ES-I3 (cell line): ENCODE results near the gene VIPR2.
"Not testable (repeated sequence)": the region's sequence is repeated elsewhere in the genome, so short reads cannot be mapped to it uniquely, and the experiment has no call there.

ENCODE experiments used
- H3K36me3 ChIP-seq: 2 replicates; pipeline ENCODE4 v1.6.1; 2013; ENCODE audit warnings: mild to moderate bottlenecking, low read length, control low read depth, moderate library complexity; ENCODE audit not compliant: insufficient read depth
- H3K4me1 ChIP-seq: 2 replicates; pipeline ENCODE4 v1.6.1; 2013; ENCODE audit warnings: mild to moderate bottlenecking, control low read depth, low read length; ENCODE audit not compliant: insufficient read depth
- H3K9ac ChIP-seq: 2 replicates; pipeline ENCODE4 v1.6.1; 2013; ENCODE audit warnings: low read depth, mild to moderate bottlenecking, low read length, moderate library complexity
- H3K9me3 ChIP-seq: 2 replicates; pipeline ENCODE4 v1.6.1; 2013; ENCODE audit warnings: mild to moderate bottlenecking, low read length, moderate library complexity; ENCODE audit not compliant: control insufficient read depth, insufficient read depth

VIPR2 gene, protein sequence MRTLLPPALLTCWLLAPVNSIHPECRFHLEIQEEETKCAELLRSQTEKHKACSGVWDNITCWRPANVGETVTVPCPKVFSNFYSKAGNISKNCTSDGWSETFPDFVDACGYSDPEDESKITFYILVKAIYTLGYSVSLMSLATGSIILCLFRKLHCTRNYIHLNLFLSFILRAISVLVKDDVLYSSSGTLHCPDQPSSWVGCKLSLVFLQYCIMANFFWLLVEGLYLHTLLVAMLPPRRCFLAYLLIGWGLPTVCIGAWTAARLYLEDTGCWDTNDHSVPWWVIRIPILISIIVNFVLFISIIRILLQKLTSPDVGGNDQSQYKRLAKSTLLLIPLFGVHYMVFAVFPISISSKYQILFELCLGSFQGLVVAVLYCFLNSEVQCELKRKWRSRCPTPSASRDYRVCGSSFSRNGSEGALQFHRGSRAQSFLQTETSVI

DNA sequence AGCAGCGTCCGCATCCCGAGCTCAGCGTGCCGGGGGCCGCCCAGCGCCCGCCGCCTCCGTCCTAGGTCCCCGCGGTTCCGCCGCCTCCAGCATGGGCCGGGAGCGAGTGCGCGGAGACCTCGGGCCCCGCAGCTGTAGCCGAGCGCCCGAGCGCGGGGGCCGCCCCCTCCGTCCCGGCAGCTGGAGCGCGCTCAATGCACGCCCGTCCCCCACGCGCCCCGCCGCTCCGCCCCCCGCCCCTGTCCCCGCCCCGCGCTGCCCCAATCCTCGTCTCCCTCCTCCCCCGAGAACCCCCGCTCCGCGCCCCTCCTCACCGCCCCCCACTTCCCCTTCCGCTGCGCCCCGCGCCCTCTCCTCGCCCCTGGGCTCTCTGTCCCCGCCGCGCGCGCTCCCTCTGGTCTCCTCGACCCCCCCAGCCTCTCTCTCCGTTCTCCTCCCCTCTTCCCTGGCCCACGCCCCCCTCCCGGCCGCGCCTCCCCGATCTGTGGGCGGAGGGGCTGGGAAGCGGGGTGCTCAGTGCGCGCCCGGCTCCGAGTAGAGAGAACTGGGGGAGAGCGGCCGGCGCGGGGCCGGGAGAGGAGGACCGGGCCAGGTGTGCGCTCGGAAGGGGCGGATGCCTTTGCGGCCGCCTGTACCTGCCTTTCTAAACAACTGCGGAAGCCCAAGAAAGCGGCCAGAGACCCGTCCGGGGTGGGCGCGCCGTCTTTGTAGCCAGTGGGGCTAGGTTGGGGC, at the start of gene VIPR2:
Gene VIPR2 (minus strand): TSS at position 110 of the 732 bp plus-strand sequence. CDS start 96 bp downstream, at position 14.
- H3K36me3 ChIP-seq = no peaks in the 10 kb centered on the region
- no peaks in the 10 kb centered on the region for H3K9me3 ChIP-seq
- peaks cover 14% of the 10 kb centered on the region for H3K4me1 ChIP-seq
- peak within 1 kb of the TSS; percentile 61 for H3K9ac ChIP-seq

DNA sequence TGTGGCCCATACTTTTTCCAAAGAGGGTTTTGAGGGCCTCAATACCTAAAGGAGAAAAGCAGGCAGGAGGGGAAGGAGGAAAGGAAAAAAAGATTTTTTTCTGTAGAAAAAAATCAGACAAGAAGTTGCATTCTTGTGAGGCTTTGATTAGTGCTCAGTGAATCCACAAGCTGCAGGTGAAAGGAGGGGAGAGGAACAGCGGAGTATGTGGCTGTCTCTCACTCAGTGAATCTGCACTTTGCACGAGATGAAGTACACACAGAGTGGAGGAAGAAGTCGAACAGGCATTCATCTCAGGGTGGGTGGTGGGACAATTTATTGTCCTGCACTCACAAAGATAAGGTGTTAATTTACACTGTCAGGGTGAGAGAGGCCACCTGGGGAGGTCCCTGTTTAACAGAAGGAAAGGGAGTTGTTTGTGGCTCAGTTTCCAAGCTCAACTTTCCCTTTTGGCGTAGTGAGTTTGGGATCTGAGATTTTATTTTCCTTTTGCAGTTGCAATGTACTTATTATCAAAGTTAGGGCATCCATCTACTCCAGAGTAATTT, 49.0 kb upstream of the VIPR2 start:
- Histone ChIP-seq H3K4me1 (0 out of 2 replicates have a peak, but pooled peaks cover 6% of the 10 kb centered on the region), H3K9ac (no peak overlapping the region), H3K9me3 (no peaks in the 10 kb centered on the region), H3K36me3 (no peaks in the 10 kb centered on the region)

DNA sequence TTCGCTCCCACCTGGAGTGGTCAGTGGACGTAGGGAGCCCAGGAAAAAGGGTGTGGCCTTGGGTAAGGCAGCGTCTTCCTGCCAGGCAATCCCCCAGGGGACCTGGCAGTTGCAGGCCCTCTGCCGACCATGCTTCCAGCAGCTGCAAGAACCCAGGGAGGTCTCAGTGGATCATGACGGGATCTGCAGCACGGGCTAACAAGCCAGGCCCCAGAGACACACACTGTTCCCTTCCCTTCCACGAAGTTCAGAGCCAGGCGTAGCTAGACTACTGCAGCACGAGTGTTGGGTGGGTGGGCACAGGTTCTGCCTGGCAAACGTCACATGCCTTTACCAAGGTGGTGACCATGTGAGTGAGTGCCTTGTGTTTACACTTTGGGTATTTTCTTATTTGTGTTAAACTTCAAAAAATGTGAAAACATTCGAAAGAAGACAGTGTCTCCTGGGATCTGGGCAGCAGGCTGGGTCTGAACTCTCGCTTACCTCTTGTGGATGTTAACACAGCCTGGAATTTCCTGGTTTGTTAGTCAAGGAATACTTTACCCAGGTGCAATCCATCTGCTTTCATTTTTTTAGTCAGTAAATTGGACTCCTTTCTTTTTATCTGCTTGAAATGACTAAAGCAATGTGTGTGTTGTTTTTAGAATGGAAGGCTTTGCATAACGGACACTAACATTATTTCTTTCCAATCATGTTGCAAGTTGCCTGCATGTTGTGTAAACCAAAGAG, 48.2 kb upstream of the VIPR2 start:
- H3K36me3 ChIP-seq = no peaks in the 10 kb centered on the region
- no peaks in the 10 kb centered on the region for H3K9me3 ChIP-seq
- H3K9ac ChIP-seq = no peak overlapping the region
- 0 out of 2 replicates have a peak, but pooled peaks cover 6% of the 10 kb centered on the region for H3K4me1 ChIP-seq

DNA sequence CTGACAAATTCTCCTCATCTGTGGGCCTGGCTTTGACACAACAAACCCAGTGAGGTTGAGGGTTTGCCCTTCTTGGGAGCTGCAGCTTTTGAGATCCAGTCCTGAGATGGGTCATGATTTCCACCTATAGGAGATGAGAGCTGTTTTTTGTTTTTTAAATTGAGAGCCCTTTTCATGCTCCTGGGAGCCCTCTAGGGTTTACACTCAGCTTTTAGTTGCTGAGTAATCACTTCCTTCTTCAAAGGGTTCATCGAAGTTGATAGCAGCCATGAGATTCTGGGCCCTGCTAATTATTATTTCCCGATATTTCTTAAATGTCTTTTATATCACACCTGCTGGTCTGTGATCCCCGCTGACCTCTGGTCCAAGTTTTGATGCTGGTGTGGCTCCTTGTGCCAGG, 47.3 kb upstream of the VIPR2 start:
- Histone ChIP-seq H3K9ac (no peak overlapping the region), H3K9me3 (no peaks in the 10 kb centered on the region), H3K36me3 (no peaks in the 10 kb centered on the region), H3K4me1 (no peaks in the 10 kb centered on the region)

DNA sequence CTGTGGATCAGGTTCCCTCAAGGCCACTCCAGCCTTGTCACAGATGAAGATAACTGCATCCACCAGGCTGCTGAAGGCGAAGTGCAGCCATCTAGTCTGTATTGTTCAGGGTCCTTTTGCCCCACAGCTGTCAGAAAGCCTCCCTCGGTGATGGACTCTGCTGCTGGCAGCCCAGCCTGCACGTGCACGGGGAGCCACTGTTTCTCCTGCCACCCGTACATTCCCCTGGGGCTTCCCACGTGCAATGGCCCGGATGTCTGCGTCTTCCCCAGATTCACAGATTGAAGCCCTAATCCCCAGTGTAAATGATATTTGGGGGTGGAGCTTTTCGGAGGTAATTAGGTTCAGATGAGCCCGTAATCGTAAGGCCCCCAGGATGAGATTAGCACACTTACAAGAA, 46.6 kb upstream of the VIPR2 start:
- H3K9ac ChIP-seq = no peak overlapping the region
- H3K36me3 ChIP-seq = no peaks in the 10 kb centered on the region
- no peaks in the 10 kb centered on the region for H3K9me3 ChIP-seq
- no peaks in the 10 kb centered on the region for H3K4me1 ChIP-seq

DNA sequence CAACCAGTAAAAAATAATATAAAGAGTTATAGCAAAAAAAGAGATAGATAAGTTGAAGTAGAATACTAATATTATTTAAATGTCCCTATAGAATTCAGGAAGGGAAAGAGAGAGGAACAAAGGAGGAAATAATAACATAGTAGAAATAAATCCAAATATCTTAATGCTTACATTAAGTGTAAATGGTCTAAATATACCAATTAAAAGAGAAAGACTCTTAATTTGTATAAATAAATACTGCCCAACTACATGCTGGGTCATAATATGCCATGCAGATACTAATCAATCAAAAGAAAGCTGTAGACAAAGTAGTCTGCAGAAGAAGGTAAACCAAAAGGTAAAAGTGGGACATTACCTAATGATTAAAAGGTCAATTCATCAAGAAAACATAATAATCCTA, 43.3 kb upstream of the VIPR2 start:
- Histone ChIP-seq H3K4me1 (no peaks in the 10 kb centered on the region), H3K36me3 (no peaks in the 10 kb centered on the region), H3K9ac (no peak overlapping the region), H3K9me3 (no peaks in the 10 kb centered on the region)

DNA sequence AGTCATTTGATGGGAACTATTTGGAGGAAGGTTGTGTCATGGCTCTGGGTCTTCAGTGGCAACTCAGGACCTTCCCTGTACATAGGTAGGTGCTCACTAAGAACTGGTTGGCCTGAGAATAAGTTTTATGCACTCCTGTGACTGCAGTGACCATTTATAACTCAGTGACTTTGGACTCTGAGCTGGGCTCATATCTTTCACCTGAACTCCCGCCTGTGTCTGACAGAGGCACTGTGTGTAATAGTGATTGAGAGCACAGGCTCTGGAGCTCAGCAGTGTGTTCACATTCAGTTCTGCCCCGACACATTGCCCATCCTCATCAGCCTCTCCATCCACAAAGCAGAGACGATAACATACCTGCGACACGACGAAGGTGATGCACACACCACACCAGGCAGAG, 34.6 kb upstream of the VIPR2 start:
- Histone ChIP-seq H3K36me3 (no peaks in the 10 kb centered on the region), H3K4me1 (no peaks in the 10 kb centered on the region), H3K9me3 (no peaks in the 10 kb centered on the region), H3K9ac (no peak overlapping the region)

DNA sequence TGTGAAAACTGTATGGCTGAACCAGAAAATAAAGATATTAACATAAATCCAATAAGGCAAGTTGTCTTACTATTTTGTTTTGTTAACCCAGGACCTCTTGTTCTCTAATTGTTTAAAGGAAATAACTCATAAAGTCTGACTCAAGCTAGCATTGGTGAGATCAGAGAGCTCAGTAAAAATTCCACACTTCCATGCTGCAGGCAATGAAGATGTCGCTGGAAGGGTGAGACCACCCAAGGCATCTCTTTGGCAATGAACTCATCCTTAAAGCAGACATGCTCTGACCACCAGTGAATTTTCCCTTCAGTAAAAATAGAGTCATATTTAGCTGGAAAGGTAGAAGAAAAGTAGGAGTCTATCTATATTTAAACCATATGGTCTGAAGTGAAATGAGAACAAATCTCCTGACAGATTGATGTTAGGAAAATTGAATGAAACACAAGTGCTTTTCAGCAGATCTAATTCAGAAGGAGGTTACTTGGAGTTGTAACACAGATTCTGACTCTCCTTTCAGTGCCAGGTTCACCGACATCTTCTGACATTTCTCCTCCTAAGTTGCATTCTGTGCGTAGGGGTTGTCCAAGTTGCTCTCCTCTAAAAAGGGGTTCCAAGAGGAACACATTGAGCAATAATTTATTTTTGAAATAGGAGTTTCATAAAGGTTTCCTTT, 32.8 kb upstream of the VIPR2 start:
- no peak overlapping the region for H3K9ac ChIP-seq
- H3K36me3 ChIP-seq = no peaks in the 10 kb centered on the region
- no peaks in the 10 kb centered on the region for H3K4me1 ChIP-seq
- H3K9me3 ChIP-seq = no peaks in the 10 kb centered on the region

DNA sequence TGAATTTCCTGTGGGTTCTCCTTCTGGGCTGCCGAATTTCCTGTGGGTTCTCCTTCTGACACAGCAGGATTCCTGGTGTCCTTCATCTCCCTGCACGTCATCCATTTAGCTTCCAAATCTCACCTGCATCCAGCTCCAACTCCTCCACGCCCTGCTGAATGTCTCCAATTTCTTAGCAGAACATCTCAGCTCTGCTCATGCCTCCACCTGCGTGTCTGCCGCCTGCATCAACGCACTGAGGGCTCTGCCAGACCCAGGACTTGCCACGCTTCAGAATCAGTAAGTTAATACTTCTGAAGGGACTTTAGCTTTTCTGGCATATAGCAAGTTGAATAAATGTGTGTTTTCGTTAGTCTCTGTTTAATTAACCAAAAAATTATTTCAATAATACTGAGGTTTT, 31.1 kb upstream of the VIPR2 start:
- H3K9me3 ChIP-seq = no peaks in the 10 kb centered on the region
- no peaks in the 10 kb centered on the region for H3K36me3 ChIP-seq
- H3K4me1 ChIP-seq = no peaks in the 10 kb centered on the region
- H3K9ac ChIP-seq = no peak overlapping the region

DNA sequence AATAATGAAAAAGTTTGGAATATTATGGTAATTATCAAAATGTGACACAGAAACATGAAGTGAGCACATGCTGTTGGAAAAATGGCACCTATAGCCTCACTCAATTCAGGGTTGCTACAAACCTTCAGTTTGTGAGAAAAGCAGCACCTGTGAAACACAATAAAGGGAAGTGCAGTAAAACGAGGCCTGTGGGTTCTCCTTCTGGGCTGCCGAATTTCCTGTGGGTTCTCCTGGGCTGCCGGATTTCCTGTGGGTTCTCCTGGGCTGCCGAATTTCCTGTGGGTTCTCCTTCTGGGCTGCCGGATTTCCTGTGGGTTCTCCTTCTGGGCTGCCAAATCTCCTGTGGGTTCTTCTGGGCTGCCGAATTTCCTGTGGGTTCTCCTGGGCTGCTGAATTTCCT, 30.4 kb upstream of the VIPR2 start:
- not testable (repeated sequence) for H3K4me1 ChIP-seq, H3K9me3 ChIP-seq, H3K9ac ChIP-seq, H3K36me3 ChIP-seq

DNA sequence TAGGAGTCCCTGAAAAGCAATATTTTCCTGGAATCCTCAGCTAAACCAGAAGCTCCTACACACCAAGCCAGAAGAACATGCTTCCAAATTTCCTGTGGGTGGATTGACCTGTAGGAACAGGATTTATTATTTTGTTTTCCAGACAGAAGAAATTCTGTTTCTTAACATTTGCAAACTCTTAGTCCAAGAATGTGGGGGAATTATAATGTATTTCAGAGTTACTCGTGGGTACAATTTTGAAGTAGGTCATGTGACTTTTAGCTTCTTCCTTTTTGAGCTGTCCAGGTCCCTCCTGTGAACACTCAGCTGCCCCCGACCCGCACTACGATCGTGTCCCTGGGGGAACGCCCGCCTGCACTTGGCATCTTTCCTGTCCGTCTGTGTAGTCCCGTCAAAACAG, 27.7 kb upstream of the VIPR2 start:
- H3K9ac ChIP-seq = no peak overlapping the region
- H3K9me3 ChIP-seq = no peaks in the 10 kb centered on the region
- no peaks in the 10 kb centered on the region for H3K36me3 ChIP-seq
- no peaks in the 10 kb centered on the region for H3K4me1 ChIP-seq

DNA sequence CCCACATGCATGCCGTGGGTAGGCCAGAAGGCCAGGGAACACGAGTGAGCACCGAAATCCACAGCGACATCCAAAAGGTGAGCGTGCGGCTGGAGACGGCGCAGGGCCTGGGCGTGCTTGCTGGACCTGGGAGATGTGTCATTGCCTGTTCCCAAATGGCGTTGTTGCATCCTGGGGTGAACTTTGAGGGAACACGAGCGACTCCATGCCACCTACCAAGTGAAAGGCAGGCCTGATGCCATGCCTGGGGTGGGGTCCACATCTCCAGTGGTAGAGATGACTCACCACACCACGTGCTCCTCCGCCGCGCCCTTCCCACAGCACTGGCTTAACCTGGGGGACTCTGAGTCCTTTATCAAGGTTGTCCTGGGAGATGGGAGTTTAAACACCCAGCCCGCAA, 24.7 kb upstream of the VIPR2 start:
- Histone ChIP-seq H3K9ac (no peak overlapping the region), H3K9me3 (no peaks in the 10 kb centered on the region), H3K36me3 (no peaks in the 10 kb centered on the region), H3K4me1 (no peaks in the 10 kb centered on the region)

DNA sequence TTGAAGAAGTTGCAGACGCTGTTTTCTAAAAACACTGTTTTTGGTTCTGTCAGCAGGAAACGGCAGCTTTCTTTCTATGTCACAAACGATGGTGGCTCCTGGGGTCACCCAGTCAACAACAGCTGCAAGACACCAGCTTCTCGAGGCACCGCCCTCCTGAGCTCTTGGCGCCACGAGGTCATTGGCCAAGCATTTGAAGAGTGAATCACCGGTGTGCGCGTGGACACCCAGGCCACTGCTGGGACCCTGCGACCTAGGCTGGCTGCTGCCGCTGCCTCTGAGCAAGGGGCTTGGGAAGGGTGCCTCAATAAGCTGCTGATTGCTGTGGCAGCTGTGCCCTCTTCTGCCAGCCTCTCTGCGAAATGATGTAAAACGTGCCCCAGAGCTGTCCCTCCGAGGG, 22.5 kb upstream of the VIPR2 start:
- H3K9ac ChIP-seq = no peak overlapping the region

DNA sequence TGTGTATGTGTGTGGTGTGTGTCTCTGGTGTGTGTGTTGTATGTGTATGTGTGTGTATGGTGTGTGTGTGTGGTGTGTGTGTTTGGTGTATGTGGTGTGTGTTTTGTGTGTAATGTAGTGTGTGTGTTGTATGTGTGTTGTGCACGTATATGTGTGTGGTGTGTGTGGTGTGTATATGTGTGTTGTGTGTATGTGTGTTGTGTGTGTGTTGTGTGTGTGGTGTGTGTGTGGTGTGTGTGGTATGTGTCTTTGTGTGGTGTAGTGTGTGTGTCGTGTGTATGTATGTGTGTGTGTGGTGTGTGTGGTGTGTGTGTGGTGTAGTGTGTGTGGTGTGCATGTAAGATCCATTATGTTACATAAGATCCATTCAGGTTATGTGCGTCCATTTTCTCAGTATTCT, 21.9 kb upstream of the VIPR2 start:
- H3K9me3 ChIP-seq = no peaks in the 10 kb centered on the region
- H3K4me1 ChIP-seq = no peaks in the 10 kb centered on the region
- H3K36me3 ChIP-seq = no peaks in the 10 kb centered on the region
- H3K9ac ChIP-seq = no peak overlapping the region

More for the DNA sequence above, 22.5 kb upstream of the VIPR2 start:
- Histone ChIP-seq H3K36me3 (no peaks in the 10 kb centered on the region), H3K9me3 (no peaks in the 10 kb centered on the region), H3K4me1 (no peaks in the 10 kb centered on the region)
